WTC11 (cell line): ENCODE data around the gene GOLGA6L7. TPM values are rescaled to one million over a fixed set of nuclear protein-coding genes. Genes with fewer than 3 reads are reported as not detected.
"Not testable (repeated sequence)": the region's sequence is repeated elsewhere in the genome, so short reads cannot be mapped to it uniquely, and the experiment has no call there.

ENCODE experiments used
- ATAC-seq: fragments of 200-7000 bp; cut with Tn5 transposase; 2 replicates; pipeline ENCODE4 v1.10.0; 2021; ENCODE audit warnings: mild to moderate bottlenecking, moderate library complexity
- CTCF ChIA-PET: fragments of 300-600 bp; sonication (Branson Sonifier 250); formaldehyde crosslinking; loops from one replicate; lab custom pipeline; 2021; ENCODE audit warnings: antibody characterized with exemption; lab: Charles Lee
- POLR2A ChIA-PET: fragments of 350-600 bp; sonication (Branson Sonifier 250); formaldehyde crosslinking; loops from one replicate; lab custom pipeline; 2021; ENCODE audit warnings: antibody characterized with exemption; lab: Charles Lee
- DNase-seq: peaks from one replicate; pipeline ENCODE4 v3.0.0; 2021; ENCODE audit warnings: low spot score
- H3K27ac Mint-ChIP-seq: 2 replicates; pipeline ENCODE4 v1.8.0; 2021; ENCODE audit warnings: mixed read lengths
- H3K27me3 Mint-ChIP-seq: 2 replicates; pipeline ENCODE4 v1.8.0; 2021; ENCODE audit warnings: low read depth, mild to moderate bottlenecking, moderate library complexity, mixed read lengths
- H3K36me3 Mint-ChIP-seq: 2 replicates; pipeline ENCODE4 v1.8.0; 2021; ENCODE audit warnings: mixed read lengths
- H3K4me1 Mint-ChIP-seq: 2 replicates; pipeline ENCODE4 v1.8.0; 2022; ENCODE audit warnings: mixed read lengths
- H3K4me3 Mint-ChIP-seq: 2 replicates; pipeline ENCODE4 v1.8.0; 2021; ENCODE audit warnings: mild to moderate bottlenecking, moderate library complexity, mixed read lengths
- H3K9me3 Mint-ChIP-seq: 2 replicates; pipeline ENCODE4 v1.8.0; 2021; ENCODE audit warnings: mixed read lengths
- AFF4 ChIP-seq: sonication (generic); formaldehyde crosslinking; IDR thresholded peaks from 2 replicates; pipeline ENCODE4 v1.8.1; 2023; ENCODE audit warnings: mild to moderate bottlenecking, missing genetic modification reagents, borderline replicate concordance
- ATF6 ChIP-seq: sonication (generic); formaldehyde crosslinking; IDR thresholded peaks from 2 replicates; pipeline ENCODE4 v1.8.1; 2023; ENCODE audit warnings: mild to moderate bottlenecking, missing genetic modification reagents
- ELF4 ChIP-seq: sonication (generic); formaldehyde crosslinking; IDR thresholded peaks from 2 replicates; pipeline ENCODE4 v1.8.1; 2022; ENCODE audit warnings: low read depth, mild to moderate bottlenecking, moderate library complexity, missing genetic modification reagents
- FOXK1 ChIP-seq: sonication (generic); formaldehyde crosslinking; IDR thresholded peaks from 2 replicates; pipeline ENCODE4 v1.8.0; 2022; ENCODE audit warnings: mild to moderate bottlenecking, moderate library complexity, missing genetic modification reagents
- NFE2L1 ChIP-seq: sonication (generic); formaldehyde crosslinking; IDR thresholded peaks from 2 replicates; pipeline ENCODE4 v1.8.1; 2023; ENCODE audit warnings: missing genetic modification reagents
- NR1H2 ChIP-seq: sonication (generic); formaldehyde crosslinking; IDR thresholded peaks from 2 replicates; pipeline ENCODE4 v1.9.0; 2021; ENCODE audit warnings: mild to moderate bottlenecking, moderate library complexity, missing genetic modification reagents
- SOX15 ChIP-seq: fragments of 250-450 bp; sonication (Bioruptor Pico); IDR thresholded peaks from 2 replicates; pipeline ENCODE4 v1.9.0; 2021; ENCODE audit warnings: mild to moderate bottlenecking
- TCF7 ChIP-seq: sonication (generic); formaldehyde crosslinking; IDR thresholded peaks from 2 replicates; pipeline ENCODE4 v1.8.0; 2022; ENCODE audit warnings: mild to moderate bottlenecking, low read depth, missing genetic modification reagents, moderate library complexity
- TEAD1 ChIP-seq: sonication (generic); formaldehyde crosslinking; IDR thresholded peaks from 2 replicates; pipeline ENCODE4 v1.8.0; 2022; ENCODE audit warnings: mild to moderate bottlenecking, missing genetic modification reagents
- ZNF219 ChIP-seq: sonication (generic); formaldehyde crosslinking; IDR thresholded peaks from 2 replicates; pipeline ENCODE4 v1.8.0; 2023; ENCODE audit warnings: missing genetic modification reagents, mild to moderate bottlenecking, borderline replicate concordance
- ZNF232 ChIP-seq: sonication (generic); formaldehyde crosslinking; IDR thresholded peaks from 2 replicates; pipeline ENCODE4 v1.8.0; 2022; ENCODE audit warnings: mild to moderate bottlenecking, missing genetic modification reagents
- ZNF425 ChIP-seq: fragments of 250-450 bp; sonication (Bioruptor Pico); conservative IDR thresholded peaks from 2 replicates; pipeline ENCODE4 v1.9.0; 2021; ENCODE audit warnings: mild to moderate bottlenecking
- total RNA-seq: library from RNA; stranded (reverse); gene quantifications from 3 replicates; pipeline ENCODE4 v1.2.3, GENCODE V29; 2021
- TF ChIP-seq, protein P1 (sequence below): sonication (generic); formaldehyde crosslinking; IDR thresholded peaks from 2 replicates; pipeline ENCODE4 v1.8.1; 2023; ENCODE audit warnings: mild to moderate bottlenecking, missing genetic modification reagents, moderate library complexity
- TF ChIP-seq, protein P2 (sequence below): sonication (generic); formaldehyde crosslinking; IDR thresholded peaks from 2 replicates; pipeline ENCODE4 v1.8.0; 2023; ENCODE audit warnings: missing genetic modification reagents

The GOLGA6L7 gene
- total RNA-seq, 1 experiment from 2014 or later, result not detected

DNA sequence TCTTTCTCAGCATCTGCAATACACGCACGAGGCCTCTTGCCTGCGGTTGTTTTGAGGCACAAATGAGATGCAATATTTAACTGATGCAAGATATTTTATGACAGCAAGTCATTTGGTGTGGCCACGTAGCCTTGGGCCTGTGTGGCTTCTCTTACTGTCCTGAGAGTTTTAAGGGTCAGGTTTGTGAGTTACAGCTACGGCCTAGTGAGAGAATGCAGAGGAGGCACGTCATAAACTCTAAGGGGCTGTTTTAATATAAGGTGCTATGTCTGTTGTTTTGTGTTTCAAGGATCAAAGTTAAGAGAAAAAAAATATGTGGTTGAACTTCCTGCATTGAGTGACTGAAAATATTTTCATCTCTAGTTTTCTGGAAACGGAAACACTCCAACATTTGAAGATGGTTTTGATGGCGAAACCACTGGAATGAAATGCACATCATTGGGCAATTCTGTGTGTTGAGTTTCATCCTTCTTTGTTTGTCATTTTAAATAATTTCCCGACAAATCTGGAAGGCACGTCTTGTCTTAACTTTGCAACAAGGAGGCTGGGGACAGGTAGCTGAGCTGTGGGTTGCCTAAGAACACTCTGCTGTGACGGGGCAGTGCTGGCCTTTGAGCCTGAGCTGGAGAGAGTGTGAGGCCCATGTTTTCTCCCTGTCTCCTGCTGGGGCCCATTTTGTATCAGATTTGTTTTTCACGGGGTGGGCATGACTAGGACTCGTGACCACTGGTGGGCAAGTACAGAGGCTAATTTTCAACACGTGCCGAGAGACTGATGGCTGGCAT, 42.5 kb upstream of the GOLGA6L7 start:
- peaks cover 18% of the 10 kb centered on the region for H3K27me3 Mint-ChIP-seq
- no peak overlapping the region for H3K4me3 Mint-ChIP-seq
- peaks cover 5% of the 10 kb centered on the region; the same call in 1 of the 2 replicates for H3K4me1 Mint-ChIP-seq
- no peak for DNase-seq
- CTCF ChIA-PET, result interaction anchor here (0.7 to 1.1 kb wide), 2 partner anchors 12 to 211 kb away, joined by 3 to 5 read pairs; no protein-coding TSS in a partner anchor
- TF ChIP-seq ZNF425 (CRISPR knock-in tag) (no peak), ZNF232 (CRISPR knock-in tag) (no peak), NR1H2 (CRISPR knock-in tag) (no peak), ATF6 (CRISPR knock-in tag) (no peak), TEAD1 (CRISPR knock-in tag) (no peak), TCF7 (CRISPR knock-in tag) (no peak), AFF4 (CRISPR knock-in tag) (no peak), NFE2L1 (CRISPR knock-in tag) (no peak), ELF4 (CRISPR knock-in tag) (no peak), SOX15 (CRISPR knock-in tag) (no peak), FOXK1 (CRISPR knock-in tag) (no peak), ZNF219 (no peak)
- TF ChIP-seq, protein P1, sequence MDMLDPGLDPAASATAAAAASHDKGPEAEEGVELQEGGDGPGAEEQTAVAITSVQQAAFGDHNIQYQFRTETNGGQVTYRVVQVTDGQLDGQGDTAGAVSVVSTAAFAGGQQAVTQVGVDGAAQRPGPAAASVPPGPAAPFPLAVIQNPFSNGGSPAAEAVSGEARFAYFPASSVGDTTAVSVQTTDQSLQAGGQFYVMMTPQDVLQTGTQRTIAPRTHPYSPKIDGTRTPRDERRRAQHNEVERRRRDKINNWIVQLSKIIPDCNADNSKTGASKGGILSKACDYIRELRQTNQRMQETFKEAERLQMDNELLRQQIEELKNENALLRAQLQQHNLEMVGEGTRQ, result no peak
- TF ChIP-seq, protein P2, sequence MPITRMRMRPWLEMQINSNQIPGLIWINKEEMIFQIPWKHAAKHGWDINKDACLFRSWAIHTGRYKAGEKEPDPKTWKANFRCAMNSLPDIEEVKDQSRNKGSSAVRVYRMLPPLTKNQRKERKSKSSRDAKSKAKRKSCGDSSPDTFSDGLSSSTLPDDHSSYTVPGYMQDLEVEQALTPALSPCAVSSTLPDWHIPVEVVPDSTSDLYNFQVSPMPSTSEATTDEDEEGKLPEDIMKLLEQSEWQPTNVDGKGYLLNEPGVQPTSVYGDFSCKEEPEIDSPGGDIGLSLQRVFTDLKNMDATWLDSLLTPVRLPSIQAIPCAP (CRISPR knock-in tag), result no peak
- no peaks in the 10 kb centered on the region for H3K36me3 Mint-ChIP-seq
- no peak overlapping the region for H3K27ac Mint-ChIP-seq
- POLR2A ChIA-PET, result no interaction called here
- H3K9me3 Mint-ChIP-seq, result no peaks in the 10 kb centered on the region
- ATAC-seq, result no peak

- H3K27ac Mint-ChIP-seq, H3K9me3 Mint-ChIP-seq, DNase-seq, POLR2A ChIA-PET, H3K4me3 Mint-ChIP-seq, ATAC-seq, H3K4me1 Mint-ChIP-seq, H3K36me3 Mint-ChIP-seq: not testable (repeated sequence)
- H3K27me3 Mint-ChIP-seq, result peaks cover 20% of the 10 kb centered on the region
- CTCF ChIA-PET, result interaction anchor here (0.7 to 1.1 kb wide), 2 partner anchors 12 to 212 kb away, joined by 3 to 5 read pairs; no protein-coding TSS in a partner anchor
Measured at GRCh38 chr15:28890291-28890690, 41.8 kb upstream of the GOLGA6L7 start.

DNA sequence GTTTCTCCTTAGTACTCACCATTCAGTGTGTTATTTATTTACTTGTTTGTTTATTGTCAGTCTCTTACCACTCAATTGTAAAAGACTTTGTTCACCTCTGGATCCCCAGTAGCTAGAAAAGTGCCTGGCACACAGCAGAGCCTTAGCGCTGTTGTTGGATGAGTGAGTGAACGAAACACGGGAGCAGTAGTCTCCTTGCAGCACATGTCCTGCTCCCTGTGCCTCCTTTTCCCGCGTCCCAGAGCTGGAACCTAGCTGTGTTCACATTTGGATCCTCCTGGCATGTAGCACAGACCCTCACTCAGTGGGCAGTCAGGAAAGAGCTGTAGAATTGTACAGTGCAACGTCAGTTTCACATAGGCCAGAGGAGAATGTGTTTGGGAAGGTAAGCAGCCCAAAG, 41.4 kb upstream of the GOLGA6L7 start:
- DNase-seq, ATAC-seq, H3K27ac Mint-ChIP-seq, POLR2A ChIA-PET, H3K9me3 Mint-ChIP-seq, H3K4me1 Mint-ChIP-seq, H3K36me3 Mint-ChIP-seq, H3K4me3 Mint-ChIP-seq: not testable (repeated sequence)
- peaks cover 24% of the 10 kb centered on the region for H3K27me3 Mint-ChIP-seq
- CTCF ChIA-PET, result interaction anchor here (0.7 to 1.1 kb wide), 2 partner anchors 13 to 212 kb away, joined by 3 to 5 read pairs; no protein-coding TSS in a partner anchor
